OCI-LY3 (cell line): ENCODE measurements around the gene ATP5F1C.
"Not testable (repeated sequence)": the region's sequence is repeated elsewhere in the genome, so short reads cannot be mapped to it uniquely, and the experiment has no call there.

ENCODE experiments used
- H2AFZ ChIP-seq: fragments of 200-600, 300-600 bp; shearing (Covaris generic); 2 replicates; pipeline ENCODE4 v1.6.0; 2014; ENCODE audit warnings: antibody characterized with exemption, low read depth, low read length
- H3K27ac ChIP-seq: fragments of 200-600, 300-600 bp; sonication (generic); 2 replicates; pipeline ENCODE4 v1.5.1; 2014; ENCODE audit warnings: mild to moderate bottlenecking, low read length, moderate library complexity, mixed read lengths
- H3K27me3 ChIP-seq: fragments of 200-600, 300-600 bp; sonication (generic); 2 replicates; pipeline ENCODE4 v1.6.1; 2014; ENCODE audit warnings: low read depth, low read length, mixed read lengths
- H3K36me3 ChIP-seq: fragments of 200-600, 300-600 bp; sonication (generic); replicated peaks from 2 replicates; pipeline ENCODE3; 2014; ENCODE audit warnings: low read depth, low read length, mixed read lengths
- H3K4me1 ChIP-seq: fragments of 300-600, 200-600 bp; sonication (generic); 2 replicates; pipeline ENCODE4 v1.6.1; 2014; ENCODE audit warnings: low read length, mixed read lengths
- H3K4me2 ChIP-seq: fragments of 200-600, 300-600 bp; sonication (generic); 2 replicates; pipeline ENCODE4 v1.6.1; 2014; ENCODE audit warnings: low read length, mixed read lengths
- H3K4me3 ChIP-seq: fragments of 300-600, 200-600 bp; sonication (generic); 2 replicates; pipeline ENCODE4 v1.5.1; 2014; ENCODE audit warnings: antibody characterized with exemption, mild to moderate bottlenecking, low read length, moderate library complexity
- H3K79me2 ChIP-seq: fragments of 300-600, 200-600 bp; shearing (Covaris generic); 2 replicates; pipeline ENCODE4 v1.6.1; 2014; ENCODE audit warnings: mild to moderate bottlenecking, low read length, mixed read lengths
- H3K9ac ChIP-seq: fragments of 300-600, 200-600 bp; shearing (Covaris generic); 2 replicates; pipeline ENCODE4 v1.6.0; 2014; ENCODE audit warnings: mild to moderate bottlenecking, low read length, moderate library complexity
- H3K9me3 ChIP-seq: fragments of 200-600, 300-600 bp; shearing (Covaris generic); 2 replicates; pipeline ENCODE4 v1.6.1; 2014; ENCODE audit warnings: low read length, mixed read lengths; ENCODE audit not compliant: insufficient read depth
- H4K20me1 ChIP-seq: fragments of 200-600, 300-600 bp; sonication (generic); 2 replicates; pipeline ENCODE4 v1.6.1; 2016; ENCODE audit warnings: low read length, mixed read lengths; ENCODE audit not compliant: insufficient read depth
- EZH2phosphoT487 ChIP-seq: fragments of 200-600 bp; shearing (Covaris generic); IDR thresholded peaks from 2 replicates; pipeline ENCODE4 v1.6.1; 2018; ENCODE audit warnings: antibody characterized with exemption, mixed run types, low read depth
- TF ChIP-seq, protein P1 (sequence below): fragments of 200-600, 300-600 bp; sonication (generic); IDR thresholded peaks from 2 replicates; pipeline ENCODE4 v1.5.1; 2014; ENCODE audit warnings: antibody characterized with exemption, low read length, low read depth

Gene ATP5F1C

DNA sequence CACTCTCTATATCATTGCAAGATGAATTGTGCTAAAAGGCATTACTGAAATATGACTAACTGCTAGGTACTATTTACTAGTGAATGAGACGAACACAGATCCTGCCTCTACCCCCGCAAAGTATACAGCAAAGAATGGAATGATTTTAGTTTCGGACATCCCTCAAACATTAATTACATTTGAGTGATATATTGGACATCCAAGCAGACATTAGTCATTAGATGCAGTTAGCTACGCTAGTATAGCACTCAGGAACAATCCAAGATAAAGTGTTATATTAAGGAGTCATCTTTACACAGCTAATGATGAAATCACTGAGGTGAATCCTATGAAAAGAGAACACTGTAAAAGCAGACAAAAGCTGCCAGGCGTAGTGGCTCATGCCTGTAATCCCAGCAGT is 23.0 kb downstream of the ATP5F1C start:
- H3K9ac ChIP-seq: no peak overlapping the region
- H3K4me3 ChIP-seq: no peak overlapping the region
- H3K27ac ChIP-seq: no peak overlapping the region
- H3K4me1 ChIP-seq: peaks cover 10% of the 10 kb centered on the region; the same call in 1 of the 2 replicates
- H3K9me3 ChIP-seq: no peaks in the 10 kb centered on the region
- no peak overlapping the region for H3K4me2 ChIP-seq
- peaks cover 5% of the 10 kb centered on the region for H3K36me3 ChIP-seq
- no peak overlapping the region for H2AFZ ChIP-seq
- no peaks in the 10 kb centered on the region for H3K79me2 ChIP-seq
- TF ChIP-seq EZH2phosphoT487: no peak
- TF ChIP-seq, protein P1, sequence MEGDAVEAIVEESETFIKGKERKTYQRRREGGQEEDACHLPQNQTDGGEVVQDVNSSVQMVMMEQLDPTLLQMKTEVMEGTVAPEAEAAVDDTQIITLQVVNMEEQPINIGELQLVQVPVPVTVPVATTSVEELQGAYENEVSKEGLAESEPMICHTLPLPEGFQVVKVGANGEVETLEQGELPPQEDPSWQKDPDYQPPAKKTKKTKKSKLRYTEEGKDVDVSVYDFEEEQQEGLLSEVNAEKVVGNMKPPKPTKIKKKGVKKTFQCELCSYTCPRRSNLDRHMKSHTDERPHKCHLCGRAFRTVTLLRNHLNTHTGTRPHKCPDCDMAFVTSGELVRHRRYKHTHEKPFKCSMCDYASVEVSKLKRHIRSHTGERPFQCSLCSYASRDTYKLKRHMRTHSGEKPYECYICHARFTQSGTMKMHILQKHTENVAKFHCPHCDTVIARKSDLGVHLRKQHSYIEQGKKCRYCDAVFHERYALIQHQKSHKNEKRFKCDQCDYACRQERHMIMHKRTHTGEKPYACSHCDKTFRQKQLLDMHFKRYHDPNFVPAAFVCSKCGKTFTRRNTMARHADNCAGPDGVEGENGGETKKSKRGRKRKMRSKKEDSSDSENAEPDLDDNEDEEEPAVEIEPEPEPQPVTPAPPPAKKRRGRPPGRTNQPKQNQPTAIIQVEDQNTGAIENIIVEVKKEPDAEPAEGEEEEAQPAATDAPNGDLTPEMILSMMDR: no peak
- no peaks in the 10 kb centered on the region for H3K27me3 ChIP-seq
- H4K20me1 ChIP-seq: no peaks in the 10 kb centered on the region

DNA sequence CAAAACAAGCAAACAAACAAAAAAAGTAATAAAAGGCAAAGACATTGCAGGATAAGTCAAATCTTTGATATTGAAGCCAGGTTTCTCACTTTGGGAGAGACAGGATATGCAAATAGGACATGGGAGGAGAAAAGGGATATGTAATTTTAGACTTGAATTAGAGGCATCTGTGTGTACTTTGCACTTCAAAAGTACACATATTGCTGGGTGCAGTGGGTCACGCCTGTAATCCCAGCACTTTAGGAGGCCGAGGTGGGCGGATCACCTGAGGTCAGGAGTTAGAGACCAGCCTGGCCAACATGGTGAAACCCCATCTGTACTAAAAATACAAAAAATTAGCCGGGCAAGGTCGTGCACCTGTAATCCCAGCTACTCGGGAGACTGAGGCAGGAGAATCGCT is 23.8 kb downstream of the ATP5F1C start:
- H4K20me1 ChIP-seq, H3K27ac ChIP-seq, H3K9ac ChIP-seq, H3K36me3 ChIP-seq, H3K4me3 ChIP-seq, H3K4me2 ChIP-seq, H2AFZ ChIP-seq, H3K4me1 ChIP-seq, H3K27me3 ChIP-seq, H3K79me2 ChIP-seq, H3K9me3 ChIP-seq: not testable (repeated sequence)

DNA sequence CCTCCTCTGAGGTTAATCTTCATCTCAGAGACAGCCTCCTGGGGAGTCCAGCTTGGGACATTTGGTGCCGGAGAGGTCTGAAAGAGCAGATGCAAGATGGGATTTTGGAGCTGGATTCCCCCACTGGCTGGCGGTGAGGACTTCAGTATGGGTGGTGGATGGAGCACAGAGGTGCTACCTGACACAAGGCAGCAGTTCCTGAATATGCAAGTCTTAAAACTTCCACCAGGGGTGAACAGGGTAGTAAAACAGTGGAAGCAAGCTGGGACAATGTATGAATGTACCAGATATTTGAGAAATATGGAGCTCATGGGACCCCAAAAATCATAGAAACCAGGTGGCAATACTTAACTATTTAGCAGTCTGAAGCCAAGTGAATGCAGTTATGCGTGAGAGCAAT is 25.5 kb downstream of the ATP5F1C start:
- Histone ChIP-seq H4K20me1 (no peaks in the 10 kb centered on the region), H3K27me3 (no peaks in the 10 kb centered on the region), H3K4me3 (no peak overlapping the region), H2AFZ (no peak overlapping the region), H3K9ac (no peak overlapping the region), H3K36me3 (no peaks in the 10 kb centered on the region), H3K79me2 (peaks cover 2% of the 10 kb centered on the region), H3K4me2 (no peak overlapping the region), H3K9me3 (no peaks in the 10 kb centered on the region), H3K27ac (no peak overlapping the region), H3K4me1 (peaks cover 10% of the 10 kb centered on the region; the same call in 1 of the 2 replicates)
- no peak for TF ChIP-seq EZH2phosphoT487
- TF ChIP-seq, protein P1: no peak

DNA sequence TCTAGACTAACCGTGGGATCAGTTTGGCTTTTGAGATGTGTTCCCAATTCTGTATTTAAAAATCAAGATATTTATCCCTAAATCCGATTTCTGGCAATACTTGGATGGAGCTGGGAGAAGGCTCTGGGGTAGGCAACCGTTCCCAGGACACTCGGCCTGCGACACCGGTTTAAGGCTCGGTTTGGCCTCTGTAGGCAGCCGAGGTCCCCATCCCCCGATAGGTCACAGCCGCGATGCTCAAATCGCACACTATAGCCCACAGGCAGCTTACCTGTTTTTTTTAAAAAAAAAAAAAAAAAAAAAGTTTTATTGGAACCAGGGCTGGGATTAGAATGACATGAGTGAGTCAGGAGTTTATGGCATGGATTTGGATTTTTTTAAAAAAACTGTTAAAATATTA is 29.6 kb downstream of the ATP5F1C start:
- Histone ChIP-seq H3K4me2 (peak overlapping the region; percentile 70), H3K4me3 (peak overlapping the region; percentile 99), H3K9ac (no peak overlapping the region), H2AFZ (no peak overlapping the region), H3K79me2 (peaks cover 16% of the 10 kb centered on the region), H3K27ac (no peak overlapping the region), H3K27me3 (no peaks in the 10 kb centered on the region), H4K20me1 (no peaks in the 10 kb centered on the region), H3K4me1 (peaks cover 18% of the 10 kb centered on the region), H3K9me3 (no peaks in the 10 kb centered on the region), H3K36me3 (no peaks in the 10 kb centered on the region)
- TF ChIP-seq EZH2phosphoT487: no peak
- TF ChIP-seq, protein P1: no peak

DNA sequence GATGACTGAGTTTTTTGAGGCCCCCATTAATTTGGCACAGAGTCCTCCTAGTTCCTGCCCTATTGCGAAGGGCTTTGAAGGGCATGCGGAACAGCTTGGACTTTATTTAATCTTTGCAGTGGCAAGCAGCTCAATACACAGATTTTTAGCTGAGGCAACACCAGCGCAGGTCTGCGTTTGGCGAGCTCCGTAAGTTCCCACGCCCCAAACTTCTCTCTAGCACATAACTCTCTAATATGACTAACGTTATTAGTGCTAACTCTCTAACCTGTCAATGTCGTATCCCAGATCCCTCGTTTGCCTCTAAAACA is 30.0 kb downstream of the ATP5F1C start:
- Histone ChIP-seq H4K20me1 (no peaks in the 10 kb centered on the region), H3K9ac (no peak overlapping the region), H3K36me3 (no peaks in the 10 kb centered on the region), H3K79me2 (peaks cover 16% of the 10 kb centered on the region), H3K27ac (no peak overlapping the region), H3K9me3 (no peaks in the 10 kb centered on the region), H3K4me2 (peak overlapping the region; percentile 70), H3K4me1 (peaks cover 18% of the 10 kb centered on the region), H3K27me3 (no peaks in the 10 kb centered on the region), H2AFZ (peak overlapping the region; percentile 87), H3K4me3 (peak overlapping the region; percentile 99)
- TF ChIP-seq, protein P1: no peak
- no peak for TF ChIP-seq EZH2phosphoT487
